OCI-LY3 (cell line): ENCODE results near the gene MGST2.

Experiments
- H2AFZ ChIP-seq: fragments of 200-600, 300-600 bp; shearing (Covaris generic); 2 replicates; pipeline ENCODE4 v1.6.0; 2014; ENCODE audit warnings: antibody characterized with exemption, low read depth, low read length
- H3K27ac ChIP-seq: fragments of 200-600, 300-600 bp; sonication (generic); 2 replicates; pipeline ENCODE4 v1.5.1; 2014; ENCODE audit warnings: mild to moderate bottlenecking, low read length, moderate library complexity, mixed read lengths
- H3K27me3 ChIP-seq: fragments of 200-600, 300-600 bp; sonication (generic); 2 replicates; pipeline ENCODE4 v1.6.1; 2014; ENCODE audit warnings: low read depth, low read length, mixed read lengths
- H3K36me3 ChIP-seq: fragments of 200-600, 300-600 bp; sonication (generic); replicated peaks from 2 replicates; pipeline ENCODE3; 2014; ENCODE audit warnings: low read depth, low read length, mixed read lengths
- H3K4me1 ChIP-seq: fragments of 300-600, 200-600 bp; sonication (generic); 2 replicates; pipeline ENCODE4 v1.6.1; 2014; ENCODE audit warnings: low read length, mixed read lengths
- H3K4me2 ChIP-seq: fragments of 200-600, 300-600 bp; sonication (generic); 2 replicates; pipeline ENCODE4 v1.6.1; 2014; ENCODE audit warnings: low read length, mixed read lengths
- H3K4me3 ChIP-seq: fragments of 300-600, 200-600 bp; sonication (generic); 2 replicates; pipeline ENCODE4 v1.5.1; 2014; ENCODE audit warnings: antibody characterized with exemption, mild to moderate bottlenecking, low read length, moderate library complexity
- H3K79me2 ChIP-seq: fragments of 300-600, 200-600 bp; shearing (Covaris generic); 2 replicates; pipeline ENCODE4 v1.6.1; 2014; ENCODE audit warnings: mild to moderate bottlenecking, low read length, mixed read lengths
- H3K9ac ChIP-seq: fragments of 300-600, 200-600 bp; shearing (Covaris generic); 2 replicates; pipeline ENCODE4 v1.6.0; 2014; ENCODE audit warnings: mild to moderate bottlenecking, low read length, moderate library complexity
- H3K9me3 ChIP-seq: fragments of 200-600, 300-600 bp; shearing (Covaris generic); 2 replicates; pipeline ENCODE4 v1.6.1; 2014; ENCODE audit warnings: low read length, mixed read lengths; ENCODE audit not compliant: insufficient read depth
- H4K20me1 ChIP-seq: fragments of 200-600, 300-600 bp; sonication (generic); 2 replicates; pipeline ENCODE4 v1.6.1; 2016; ENCODE audit warnings: low read length, mixed read lengths; ENCODE audit not compliant: insufficient read depth
- CTCF ChIP-seq: fragments of 200-600, 300-600 bp; sonication (generic); IDR thresholded peaks from 2 replicates; pipeline ENCODE4 v1.5.1; 2014; ENCODE audit warnings: antibody characterized with exemption, low read length, low read depth
- EZH2phosphoT487 ChIP-seq: fragments of 200-600 bp; shearing (Covaris generic); IDR thresholded peaks from 2 replicates; pipeline ENCODE4 v1.6.1; 2018; ENCODE audit warnings: antibody characterized with exemption, mixed run types, low read depth

The MGST2 gene

DNA sequence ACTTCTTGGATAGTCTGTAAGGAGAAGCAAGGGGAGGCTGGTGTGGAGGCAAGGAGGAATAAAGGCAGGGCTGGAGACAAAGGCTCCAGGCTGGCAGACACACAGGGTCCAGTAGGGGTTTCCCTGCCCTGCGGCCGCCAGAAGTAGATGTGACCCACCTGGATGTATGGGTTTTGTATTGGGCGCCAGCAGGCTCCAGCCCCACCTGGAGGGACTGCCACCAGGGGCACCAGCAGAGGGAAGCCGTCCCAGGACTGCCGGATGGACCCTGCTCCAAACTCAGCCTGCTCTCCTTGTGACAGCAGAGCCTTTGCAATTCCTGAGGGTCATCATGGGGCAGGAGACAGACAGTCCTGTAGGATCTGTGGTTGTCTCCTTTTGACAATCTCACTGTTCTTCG lies 52.7 kb downstream of the MGST2 start:
- Histone ChIP-seq H3K9me3 (no peaks in the 10 kb centered on the region), H3K27ac (no peak overlapping the region), H3K9ac (no peak overlapping the region), H3K36me3 (no peaks in the 10 kb centered on the region), H3K4me2 (no peak overlapping the region), H3K27me3 (peaks cover 40% of the 10 kb centered on the region), H4K20me1 (no peaks in the 10 kb centered on the region), H3K4me3 (no peak overlapping the region), H3K79me2 (no peaks in the 10 kb centered on the region), H3K4me1 (no peaks in the 10 kb centered on the region; the same call in 1 of the 2 replicates), H2AFZ (no peak overlapping the region)
- TF ChIP-seq CTCF (no peak), EZH2phosphoT487 (no peak)

- Histone ChIP-seq H3K27me3 (peaks cover 41% of the 10 kb centered on the region), H3K36me3 (no peaks in the 10 kb centered on the region), H2AFZ (no peak overlapping the region), H3K9ac (no peak overlapping the region), H3K4me3 (no peak overlapping the region), H3K4me2 (no peak overlapping the region), H3K79me2 (no peaks in the 10 kb centered on the region), H4K20me1 (no peaks in the 10 kb centered on the region), H3K4me1 (no peaks in the 10 kb centered on the region), H3K9me3 (no peaks in the 10 kb centered on the region), H3K27ac (no peak overlapping the region)
- TF ChIP-seq CTCF (no peak), EZH2phosphoT487 (no peak)
These were observed 53.2 kb downstream of the MGST2 start for GRCh38 chr4:139718833-139719232.

DNA sequence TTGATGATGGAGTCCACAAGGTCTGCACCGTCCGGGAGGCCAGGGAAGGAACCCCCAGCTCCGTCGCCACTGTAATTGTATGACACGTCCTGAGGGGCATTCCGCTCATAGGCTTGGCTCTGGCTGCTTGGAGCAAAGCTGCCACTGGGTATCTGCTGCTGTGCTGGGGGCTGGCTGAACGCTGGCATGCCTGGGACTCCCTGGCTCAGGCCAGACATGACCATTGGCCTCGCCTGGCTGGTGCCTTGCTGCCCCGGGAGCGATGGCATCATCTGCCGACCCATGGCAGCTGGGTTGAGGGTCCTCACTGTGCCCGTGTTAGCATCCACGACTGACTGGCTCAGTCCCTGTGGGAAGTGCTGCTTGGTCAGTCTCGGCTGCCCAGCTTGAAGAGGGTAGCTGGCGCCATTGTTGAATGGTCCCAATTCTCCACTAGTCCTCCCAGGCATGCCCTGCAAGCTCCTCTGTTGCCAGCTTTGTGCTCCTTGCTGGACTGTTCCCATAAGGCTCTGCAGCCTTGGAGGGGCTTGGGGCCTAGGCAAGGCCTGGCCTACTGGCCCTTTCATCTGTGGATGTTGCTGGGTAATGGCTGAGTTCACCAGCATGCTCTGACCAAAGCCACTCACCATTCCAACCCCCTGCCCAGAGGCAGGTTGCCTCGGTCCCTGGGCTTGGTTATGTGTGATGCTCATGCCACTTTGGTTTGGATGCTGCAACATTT lies 53.9 kb downstream of the MGST2 start:
- no peaks in the 10 kb centered on the region for H3K4me1 ChIP-seq
- no peaks in the 10 kb centered on the region for H3K36me3 ChIP-seq
- H3K27ac ChIP-seq = no peak overlapping the region
- H4K20me1 ChIP-seq = no peaks in the 10 kb centered on the region
- no peak overlapping the region for H3K4me2 ChIP-seq
- TF ChIP-seq EZH2phosphoT487 (no peak), CTCF (no peak)
- H3K79me2 ChIP-seq = no peaks in the 10 kb centered on the region
- H3K27me3 ChIP-seq = peaks cover 38% of the 10 kb centered on the region
- H2AFZ ChIP-seq = no peak overlapping the region
- no peak overlapping the region for H3K4me3 ChIP-seq
- no peaks in the 10 kb centered on the region for H3K9me3 ChIP-seq
- no peak overlapping the region for H3K9ac ChIP-seq

GRCh38 chr4:139720806-139721205 lies 55.2 kb downstream of the MGST2 start:
- H3K4me2 ChIP-seq = no peak overlapping the region
- H3K27me3 ChIP-seq = peaks cover 37% of the 10 kb centered on the region
- H2AFZ ChIP-seq = no peak overlapping the region
- H4K20me1 ChIP-seq = no peaks in the 10 kb centered on the region
- H3K9ac ChIP-seq = no peak overlapping the region
- H3K36me3 ChIP-seq = no peaks in the 10 kb centered on the region
- H3K4me1 ChIP-seq = no peaks in the 10 kb centered on the region
- no peaks in the 10 kb centered on the region for H3K79me2 ChIP-seq
- H3K27ac ChIP-seq = no peak overlapping the region
- no peaks in the 10 kb centered on the region for H3K9me3 ChIP-seq
- TF ChIP-seq EZH2phosphoT487 (no peak), CTCF (no peak)
- no peak overlapping the region for H3K4me3 ChIP-seq
